T-helper 2 cell (primary cell): Measurements from ENCODE around the gene ADM2.
"Not testable (repeated sequence)": the region's sequence is repeated elsewhere in the genome, so short reads cannot be mapped to it uniquely, and the experiment has no call there.

Experiments
- DNase-seq, 5 experiments: peaks; one replicate each; pipeline versions ENCODE4 v3.0.0 to v3.0.0-alpha.2; 2012 to 2022

The ADM2 gene

DNA sequence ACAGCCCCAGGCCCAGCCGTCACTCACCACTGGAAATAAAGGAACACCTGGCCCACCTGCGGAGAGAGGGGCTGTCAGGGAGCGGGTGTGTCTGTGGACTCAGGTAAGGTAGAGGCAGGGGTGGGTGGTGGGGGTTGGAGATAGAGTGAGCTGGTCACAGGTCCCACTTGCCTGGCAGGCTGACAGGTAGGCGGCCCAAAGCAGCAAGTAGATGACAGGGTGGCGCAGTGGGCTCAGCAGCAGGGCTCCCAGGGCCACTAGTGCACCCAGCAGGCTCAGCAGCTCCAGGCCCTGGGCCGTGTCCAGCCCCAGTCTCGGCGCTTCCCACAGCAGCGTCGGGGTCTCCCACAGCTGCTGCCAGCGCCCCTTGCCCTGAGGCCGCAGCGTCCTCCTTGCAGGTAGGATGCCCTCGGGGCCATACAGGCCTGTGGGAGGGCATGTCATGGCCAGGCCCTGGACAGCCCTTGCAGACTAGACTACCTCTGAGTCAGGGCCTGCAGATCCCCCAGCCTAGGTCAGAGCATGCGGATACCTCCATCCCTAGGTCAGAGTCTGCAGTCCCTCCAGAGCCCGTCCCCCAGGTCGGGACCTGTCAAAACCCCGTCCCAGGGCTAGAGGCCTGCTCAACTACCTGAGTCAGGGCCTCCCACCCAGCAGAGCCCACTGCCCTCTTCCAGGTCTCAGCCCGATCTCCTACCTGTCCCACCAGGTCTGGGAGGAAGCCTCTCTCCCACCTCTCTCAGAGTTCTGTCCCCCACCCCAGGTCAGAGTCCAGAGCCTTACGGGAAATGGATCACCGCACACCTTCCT, 25.5 kb downstream of the ADM2 start:
- DNase-seq = no peak

GRCh38 chr22:50507421-50507990, 26.2 kb downstream of the ADM2 start, which contains the start of gene LMF2:
Gene LMF2 (minus strand): TSS chr22:50507702. CDS start chr22:50507675, 27 bp downstream.
- peak in 4 of 5 experiments; percentile 84 to 95 (median 90) for DNase-seq

GRCh38 chr22:50507991-50508884, 26.9 kb downstream of the ADM2 start, which contains the start of gene NCAPH2:
Gene NCAPH2 (plus strand): TSS chr22:50508224. CDS start chr22:50508338, 114 bp downstream.
- peak; percentile 94 to 97 (median 96) for DNase-seq

DNA sequence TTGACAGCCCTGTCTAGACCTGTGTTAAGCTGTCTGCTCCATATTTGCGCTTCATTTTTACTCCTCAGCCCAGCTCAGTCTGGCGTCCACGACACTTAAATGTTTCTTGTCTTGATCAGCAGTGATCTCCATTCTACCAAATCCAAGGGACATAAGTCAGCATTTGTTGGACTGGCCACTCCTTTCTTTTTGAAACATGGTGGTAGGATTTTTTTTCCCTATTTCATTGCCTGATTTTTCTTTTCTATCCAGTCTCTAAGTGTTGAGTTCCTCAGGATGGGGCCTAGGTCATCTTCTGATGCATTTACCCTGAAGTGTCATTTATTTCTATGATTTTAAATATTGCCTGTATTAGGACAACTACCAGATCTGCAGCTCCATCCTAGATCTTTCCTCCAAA, 27.6 kb downstream of the ADM2 start:
- DNase-seq = no peak

- no peak for DNase-seq
Observed at GRCh38 chr22:50513175-50513574, 31.8 kb downstream of the ADM2 start.

DNA sequence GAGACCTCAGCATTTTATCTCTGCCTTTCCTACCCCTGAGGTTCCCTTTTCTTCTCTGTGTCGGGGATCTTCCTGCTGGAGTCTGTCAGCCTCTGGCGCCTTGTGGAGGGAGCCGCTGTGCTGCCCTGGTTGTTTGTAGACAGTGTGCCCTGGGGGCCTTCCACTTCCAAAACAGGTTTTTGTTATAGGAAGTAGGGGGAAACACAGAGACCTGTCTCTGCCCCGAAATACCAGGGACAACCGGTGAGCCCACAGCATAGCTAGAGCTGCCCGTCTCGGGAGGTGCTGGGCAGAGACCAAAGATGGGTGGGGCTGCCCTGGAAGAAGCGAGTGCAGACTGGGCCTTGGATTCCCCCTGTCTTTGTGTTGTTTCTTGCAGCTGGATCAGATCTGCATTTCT, 34.7 kb downstream of the ADM2 start:
- DNase-seq = no peak

- DNase-seq = no peak
Observed at GRCh38 chr22:50516891-50517290, 35.5 kb downstream of the ADM2 start.

- DNase-seq = no peak
Observed at GRCh38 chr22:50517495-50518260, 36.3 kb downstream of the ADM2 start.

DNA sequence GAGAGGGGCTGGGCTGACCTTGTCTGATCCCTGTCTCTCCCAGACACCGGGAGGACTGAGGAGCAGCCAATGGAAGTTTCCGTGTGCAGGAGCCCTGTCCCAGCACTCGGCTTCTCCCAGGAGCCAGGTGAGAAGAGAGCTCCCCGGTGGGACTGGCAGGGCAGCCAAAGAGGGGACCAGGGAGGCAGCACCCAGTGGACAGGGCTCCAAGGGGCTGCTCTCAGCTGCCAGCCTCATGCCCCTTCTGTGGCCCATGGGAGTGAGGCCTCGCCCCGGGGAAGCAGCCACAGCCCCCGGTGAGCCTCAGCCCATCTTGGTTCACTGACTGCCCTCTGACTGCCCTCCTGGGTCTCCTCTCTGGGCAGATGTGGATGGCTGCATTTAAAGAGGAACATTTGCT, 37.3 kb downstream of the ADM2 start:
- DNase-seq = no peak

DNA sequence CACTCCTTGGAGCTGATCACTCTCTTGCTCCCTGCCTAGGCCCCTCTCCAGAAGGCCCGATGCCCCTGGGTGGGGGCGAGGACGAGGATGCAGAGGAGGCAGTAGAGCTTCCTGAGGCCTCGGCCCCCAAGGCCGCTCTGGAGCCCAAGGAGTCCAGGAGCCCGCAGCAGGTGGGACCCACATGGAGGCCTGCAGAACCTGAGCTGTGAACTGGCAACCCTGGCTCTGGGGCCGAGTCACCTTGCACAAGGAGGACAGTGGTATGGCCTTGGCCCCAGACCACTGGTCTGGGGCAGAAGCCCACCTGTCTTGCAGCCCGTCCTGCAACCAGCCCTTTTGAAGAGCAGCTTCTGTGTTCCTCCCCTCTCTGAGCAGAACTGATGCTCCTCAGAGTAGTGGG, 37.8 kb downstream of the ADM2 start:
- no peak for DNase-seq

- not testable (repeated sequence) for DNase-seq
Observed at GRCh38 chr22:50520184-50520583, 38.8 kb downstream of the ADM2 start.

- no peak for DNase-seq
Observed at GRCh38 chr22:50520826-50521453, 39.6 kb downstream of the ADM2 start.

DNA sequence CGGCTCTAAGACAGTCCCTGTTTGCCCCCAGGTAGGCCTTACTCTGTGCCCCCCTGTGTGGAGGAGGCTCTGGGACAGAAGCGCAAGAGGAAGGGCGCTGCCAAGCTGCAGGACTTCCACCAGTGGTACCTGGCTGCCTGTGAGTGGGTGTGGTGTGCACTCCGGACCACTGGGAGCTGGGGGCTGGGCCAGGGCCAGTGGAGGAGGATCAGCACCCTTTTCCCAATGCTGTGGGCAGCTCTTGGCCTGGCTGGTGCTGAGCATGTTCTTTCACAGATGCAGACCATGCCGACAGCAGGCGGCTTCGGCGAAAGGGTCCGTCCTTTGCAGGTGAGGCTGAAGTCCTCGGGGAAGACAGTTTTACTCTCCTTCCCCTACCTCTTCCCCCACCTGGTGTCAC, 40.4 kb downstream of the ADM2 start:
- no peak for DNase-seq

- no peak for DNase-seq
Observed at GRCh38 chr22:50522208-50522805, 41.0 kb downstream of the ADM2 start.

- no peak for DNase-seq
Observed at GRCh38 chr22:50522806-50523438, 41.6 kb downstream of the ADM2 start.

DNA sequence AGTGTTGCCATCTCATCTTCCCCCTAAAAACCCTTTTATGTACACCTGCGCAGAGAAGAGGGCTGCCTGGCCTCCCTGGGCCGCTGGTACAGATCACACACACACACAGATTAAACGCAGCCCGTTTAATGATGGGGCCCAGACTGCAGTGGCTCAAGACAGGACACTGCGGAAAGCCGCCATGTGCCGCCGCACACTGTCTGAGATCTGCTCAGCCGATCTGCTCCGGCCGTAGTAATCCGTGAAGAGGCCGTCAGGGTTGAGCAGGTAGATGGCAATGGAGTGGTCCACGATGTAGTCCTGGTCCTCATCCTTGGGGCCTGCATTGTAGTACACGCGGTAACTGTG, 42.1 kb downstream of the ADM2 start:
- DNase-seq = no peak

DNA sequence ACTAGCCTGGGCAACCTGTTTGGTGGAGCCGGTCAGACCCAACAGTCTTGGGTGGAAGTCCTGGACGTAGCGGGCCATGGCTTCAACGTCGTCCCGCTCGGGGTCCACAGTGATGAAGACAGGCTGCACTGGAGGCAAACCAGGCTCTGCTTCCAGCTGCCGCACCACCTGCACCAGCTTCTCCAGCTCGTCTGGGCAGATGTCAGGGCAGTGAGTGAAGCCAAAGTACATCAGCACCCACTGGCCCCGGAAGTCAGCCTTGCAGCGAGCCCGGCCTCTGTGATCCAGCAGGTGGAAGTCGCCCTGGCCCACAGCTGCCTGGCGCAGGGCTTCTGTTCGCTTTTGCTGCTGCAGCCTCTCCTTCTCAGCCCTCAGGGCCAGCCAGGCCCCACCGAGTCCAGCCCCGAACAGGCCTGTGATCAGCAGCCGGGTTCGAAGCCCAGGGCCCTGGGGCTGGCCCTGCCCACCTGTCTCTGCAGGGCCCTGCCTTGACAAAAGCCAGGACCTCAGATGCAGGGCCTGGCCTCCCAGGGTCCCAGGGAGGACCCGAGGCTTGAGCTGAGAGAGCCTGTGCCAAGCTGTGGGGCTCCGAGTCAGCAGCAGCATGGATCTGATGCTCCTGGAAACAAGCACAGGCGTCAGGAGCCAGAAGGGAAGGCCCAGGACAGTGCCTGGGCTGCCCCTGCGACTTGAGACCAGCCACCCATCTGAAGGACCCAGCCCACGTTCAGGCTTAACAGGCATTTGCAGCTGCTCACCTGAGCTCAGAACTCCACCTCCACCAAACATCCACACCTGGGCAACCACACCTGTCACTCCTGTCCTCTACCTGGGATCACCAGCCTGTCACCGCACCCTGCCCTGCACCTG, 42.7 kb downstream of the ADM2 start:
- no peak for DNase-seq

DNA sequence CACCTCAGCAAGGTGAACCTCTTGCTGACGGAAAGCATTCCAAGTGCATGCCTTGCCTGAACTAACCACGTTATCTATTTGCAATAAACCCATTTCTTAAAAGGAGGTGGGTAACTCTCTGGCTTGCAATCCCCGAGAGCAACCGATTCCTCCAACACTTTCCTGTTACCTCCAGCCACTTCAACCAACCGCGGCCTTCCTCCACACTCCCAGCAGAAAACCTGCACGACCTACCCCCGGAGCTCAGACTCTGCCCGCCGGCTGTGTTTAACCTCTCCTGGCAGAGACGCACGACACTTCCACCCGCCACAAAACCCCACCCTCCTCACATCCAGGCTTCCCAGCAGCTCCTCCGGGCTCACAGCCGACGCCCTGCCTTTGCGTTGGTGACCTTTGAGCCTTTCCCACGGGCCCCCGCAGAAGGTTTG, 43.3 kb downstream of the ADM2 start:
- DNase-seq = no peak

- DNase-seq = peak; percentile 95 to 98 (median 96)
Observed at GRCh38 chr22:50525104-50525857, 43.9 kb downstream of the ADM2 start, which contains the start of gene SCO2. Gene SCO2 (minus strand): TSS chr22:50525598. CDS start chr22:50524411, 1,187 bp downstream.
